H1 (cell line): ENCODE measurements around the gene NACAD. TPM values are rescaled to one million over a fixed set of nuclear protein-coding genes. Genes with fewer than 3 reads are reported as not detected.

Experiments used
- CTCF ChIA-PET: fragments of 300-600 bp; sonication (Branson Sonifier 250); formaldehyde crosslinking; loops from one replicate; lab custom pipeline; 2021; ENCODE audit not compliant: partially characterized antibody; lab: Charles Lee
- POLR2A ChIA-PET: fragments of 300-600 bp; sonication (Branson Sonifier 250); formaldehyde crosslinking; loops from one replicate; lab custom pipeline; 2021; ENCODE audit warnings: inconsistent platforms; ENCODE audit not compliant: partially characterized antibody; lab: Charles Lee
- DNase-seq, 2 experiments: peaks; one replicate each; pipeline versions ENCODE4 v3.0.0 to v3.0.0-alpha.2; 2010 to 2022; ENCODE audit warnings: low spot score in 2 of 2, low read depth in 1 of 2, mixed read lengths in 1 of 2
- FAIRE-seq: peaks from 2 replicates; lab custom pipeline; 2011; peaks lifted over from hg19 to GRCh38; lab: Jason Lieb, UNC
- H2AFZ ChIP-seq: 2 replicates; pipeline ENCODE4 v1.8.1; 2012; ENCODE audit warnings: low read length, inconsistent platforms
- H2AK5ac ChIP-seq: 2 replicates; pipeline ENCODE4 v1.6.1; 2013; ENCODE audit warnings: low read depth, low read length
- H2BK120ac ChIP-seq: replicated peaks from 2 replicates; pipeline ENCODE3; 2013; ENCODE audit warnings: low read depth, low read length, inconsistent platforms
- H2BK12ac ChIP-seq: 2 replicates; pipeline ENCODE4 v1.6.1; 2013; ENCODE audit warnings: low read depth, low read length
- H2BK15ac ChIP-seq: 2 replicates; pipeline ENCODE4 v1.6.1; 2013; ENCODE audit warnings: low read length
- H2BK20ac ChIP-seq: 2 replicates; pipeline ENCODE4 v1.6.1; 2013; ENCODE audit warnings: low read length
- H2BK5ac ChIP-seq: 2 replicates; pipeline ENCODE4 v1.6.1; 2013; ENCODE audit warnings: low read depth, low read length
- H3K14ac ChIP-seq: 2 replicates; pipeline ENCODE4 v1.6.1; 2013; ENCODE audit warnings: inconsistent platforms; ENCODE audit not compliant: insufficient read length
- H3K18ac ChIP-seq: 2 replicates; pipeline ENCODE4 v1.6.1; 2013; ENCODE audit warnings: low read length; ENCODE audit errors: extremely low read depth
- H3K23ac ChIP-seq: 2 replicates; pipeline ENCODE4 v1.6.1; 2013; ENCODE audit warnings: inconsistent platforms; ENCODE audit not compliant: insufficient read length
- H3K23me2 ChIP-seq: 2 replicates; pipeline ENCODE4 v1.6.1; 2013; ENCODE audit warnings: low read depth, low read length
- H3K27ac ChIP-seq: 2 replicates; pipeline ENCODE4 v1.6.1; 2011; ENCODE audit warnings: low read depth, low read length, inconsistent platforms
- H3K27me3 ChIP-seq, 4 experiments: replicated peaks in 1 of 4; 1 replicate in 1 of 4; 2 replicates in 3 of 4; pipeline versions ENCODE4 v1.6.1 to v1.8.1; 2011 to 2013; ENCODE audit warnings: low read length in 3 of 4, mild to moderate bottlenecking in 3 of 4, inconsistent platforms in 2 of 4, mixed read lengths in 2 of 4, moderate library complexity in 1 of 4; ENCODE audit not compliant: control insufficient read depth in 3 of 4, insufficient read depth in 3 of 4; ENCODE audit errors: extremely low read depth in 1 of 4
- H3K36me3 ChIP-seq, 4 experiments: 2 replicates each; pipeline versions ENCODE4 v1.6.1 to v1.8.1; 2011 to 2013; ENCODE audit warnings: mild to moderate bottlenecking in 4 of 4, low read length in 3 of 4, moderate library complexity in 2 of 4, control low read depth in 1 of 4, inconsistent platforms in 1 of 4; ENCODE audit not compliant: insufficient read depth in 4 of 4, control insufficient read depth in 2 of 4
- H3K4ac ChIP-seq: replicated peaks from 2 replicates; pipeline ENCODE3; 2013; ENCODE audit warnings: low read length, low read depth, mixed read lengths, inconsistent platforms; ENCODE audit not compliant: insufficient read length
- H3K4me1 ChIP-seq, 4 experiments: replicated peaks in 1 of 4; 1 replicate in 1 of 4; 2 replicates in 3 of 4; pipeline versions ENCODE4 v1.6.1 to v1.8.1; 2011 to 2013; ENCODE audit warnings: low read length in 3 of 4, inconsistent platforms in 2 of 4, mixed read lengths in 1 of 4; ENCODE audit not compliant: insufficient read depth in 4 of 4, control insufficient read depth in 3 of 4
- H3K4me2 ChIP-seq, 2 experiments: 2 replicates each; pipeline versions ENCODE4 v1.6.1 to v1.8.1; 2011 to 2013; ENCODE audit warnings: low read depth in 2 of 2, low read length in 2 of 2, control low read depth in 1 of 2, inconsistent platforms in 1 of 2, mild to moderate bottlenecking in 1 of 2; ENCODE audit not compliant: insufficient read depth in 1 of 2
- H3K4me3 ChIP-seq, 4 experiments: fragments of 200-600, 300-600 bp in 1 of 4; sonication (generic), shearing (Covaris generic), sonication (Bioruptor Twin) in 1 of 4; 2 replicates each; pipeline versions ENCODE4 v1.5.1 to v1.8.1; 2011 to 2016; ENCODE audit warnings: low read length in 4 of 4, low read depth in 3 of 4, control low read depth in 2 of 4, inconsistent platforms in 2 of 4, mild to moderate bottlenecking in 2 of 4, mixed read lengths in 1 of 4, moderate library complexity in 1 of 4; ENCODE audit not compliant: insufficient read depth in 2 of 4; ENCODE audit errors: extremely low read depth in 1 of 4
- H3K56ac ChIP-seq: replicated peaks from 2 replicates; pipeline ENCODE3; 2013; ENCODE audit warnings: low read depth, mild to moderate bottlenecking, mixed read lengths, low read length, inconsistent platforms; ENCODE audit not compliant: insufficient read length
- H3K79me1 ChIP-seq: 2 replicates; pipeline ENCODE4 v1.6.1; 2013; ENCODE audit warnings: low read depth, low read length, control low read depth
- H3K79me2 ChIP-seq, 2 experiments: 2 replicates each; pipeline versions ENCODE4 v1.6.1 to v1.8.1; 2012 to 2013; ENCODE audit warnings: low read length in 2 of 2, mild to moderate bottlenecking in 2 of 2, inconsistent platforms in 1 of 2; ENCODE audit not compliant: insufficient read depth in 2 of 2, control insufficient read depth in 1 of 2
- H3K9ac ChIP-seq, 4 experiments: replicated peaks in 1 of 4; 1 replicate in 1 of 4; 2 replicates in 3 of 4; pipeline versions ENCODE4 v1.6.1 to v1.8.1; 2011 to 2013; ENCODE audit warnings: low read depth in 3 of 4, low read length in 3 of 4, control low read depth in 2 of 4, mild to moderate bottlenecking in 2 of 4, moderate library complexity in 2 of 4, inconsistent platforms in 1 of 4; ENCODE audit errors: extremely low read depth in 1 of 4
- H3K9me3 ChIP-seq, 2 experiments: 2 replicates each; pipeline versions ENCODE4 v1.6.1 to v1.8.1; 2012 to 2013; ENCODE audit warnings: mild to moderate bottlenecking in 2 of 2, moderate library complexity in 2 of 2, control low read depth in 1 of 2, inconsistent platforms in 1 of 2, low read depth in 1 of 2, low read length in 1 of 2, mixed read lengths in 1 of 2; ENCODE audit not compliant: insufficient read depth in 2 of 2
- H4K20me1 ChIP-seq, 2 experiments: replicated peaks in 1 of 2; 2 replicates each; pipeline versions ENCODE3 to v1.8.1; 2011 to 2013; ENCODE audit warnings: inconsistent platforms in 2 of 2, low read length in 2 of 2, mild to moderate bottlenecking in 1 of 2; ENCODE audit not compliant: insufficient read depth in 2 of 2, control insufficient read depth in 1 of 2
- H4K5ac ChIP-seq: 2 replicates; pipeline ENCODE4 v1.6.1; 2013; ENCODE audit warnings: low read length, low read depth, mixed read lengths, inconsistent platforms; ENCODE audit not compliant: insufficient read length
- H4K8ac ChIP-seq: 2 replicates; pipeline ENCODE4 v1.8.0; 2013; ENCODE audit warnings: mild to moderate bottlenecking, moderate library complexity, low read length, inconsistent platforms; ENCODE audit not compliant: insufficient read depth; ENCODE audit errors: extremely low read depth
- H4K91ac ChIP-seq: replicated peaks from 2 replicates; pipeline ENCODE3; 2013; ENCODE audit warnings: low read length, mixed read lengths, inconsistent platforms; ENCODE audit not compliant: insufficient read length
- ATF3 ChIP-seq: IDR thresholded peaks from 2 replicates; pipeline ENCODE4 v1.6.1; 2011; ENCODE audit warnings: low read depth, mild to moderate bottlenecking, low read length; ENCODE audit not compliant: insufficient read depth
- BACH1 ChIP-seq: IDR thresholded peaks from 2 replicates; pipeline ENCODE4 v1.6.1; 2012; ENCODE audit warnings: low read length, improper control_type of control experiment
- CREB1 ChIP-seq: IDR thresholded peaks from 2 replicates; pipeline ENCODE4 v1.6.1; 2012; ENCODE audit warnings: inconsistent platforms
- CTBP2 ChIP-seq: IDR thresholded peaks from 2 replicates; pipeline ENCODE4 v1.7.0; 2011; ENCODE audit warnings: borderline replicate concordance, mild to moderate bottlenecking, moderate library complexity, mixed read lengths, low read length; ENCODE audit not compliant: insufficient read depth, insufficient read length
- KDM4A ChIP-seq: IDR thresholded peaks from one replicate; pipeline ENCODE4 v1.7.1; 2012; ENCODE audit warnings: low read depth, mild to moderate bottlenecking, moderate library complexity, low read length, inconsistent platforms; ENCODE audit not compliant: severe bottlenecking
- NANOG ChIP-seq: IDR thresholded peaks from 2 replicates; pipeline ENCODE4 v1.6.1; 2011; ENCODE audit warnings: low read length, low read depth, mild to moderate bottlenecking, inconsistent platforms; ENCODE audit not compliant: insufficient read depth, poor library complexity, severe bottlenecking
- RBBP5 ChIP-seq: IDR thresholded peaks from 2 replicates; pipeline ENCODE4 v1.7.1; 2012; ENCODE audit warnings: low read depth, mild to moderate bottlenecking, inconsistent platforms, low read length, moderate library complexity, borderline replicate concordance
- RNF2 ChIP-seq: fragments of 200-900, 300-1000 bp; sonication (generic); IDR thresholded peaks from 2 replicates; pipeline ENCODE4 v1.7.1; 2016; ENCODE audit warnings: borderline replicate concordance, low read depth, mild to moderate bottlenecking, antibody characterized with exemption, low read length; ENCODE audit not compliant: poor library complexity, severe bottlenecking; ENCODE audit errors: missing control alignments
- SIN3A ChIP-seq, 2 experiments: IDR thresholded peaks in 1 of 2; conservative IDR thresholded peaks in 1 of 2; 2 replicates each; pipeline ENCODE4 v1.6.1; 2011 to 2012; ENCODE audit warnings: low read length in 2 of 2, improper control_type of control experiment in 1 of 2, low read depth in 1 of 2, mild to moderate bottlenecking in 1 of 2
- SIRT6 ChIP-seq: IDR thresholded peaks from one replicate; pipeline ENCODE4 v1.7.1; 2012; ENCODE audit warnings: low read length, inconsistent platforms
- SIX5 ChIP-seq: IDR thresholded peaks from 2 replicates; pipeline ENCODE4 v1.6.1; 2011; ENCODE audit warnings: mild to moderate bottlenecking, low read depth, low read length
- WGBS, 2 experiments: shearing (Covaris generic) in 1 of 2; methylation state at CpG; one replicate each; pipeline versions ENCODE4 v1.1.6 to v1.1.7; 2013 to 2015; ENCODE audit warnings: low lambda C conversion rate in 2 of 2, mixed read lengths in 2 of 2, inconsistent platforms in 1 of 2, low coverage in 1 of 2, missing lambda C conversion rate in 1 of 2; ENCODE audit not compliant: insufficient replicate concordance in 2 of 2, insufficient coverage in 1 of 2, insufficient read length in 1 of 2; ENCODE audit errors: extremely low coverage in 1 of 2, missing lambda C conversion rate in 1 of 2; 5-methylcytosine and 5-hydroxymethylcytosine counted together
- polyA plus RNA-seq, 7 experiments: library from polyadenylated mRNA; depleted of rRNA in 3 of 7; stranded (reverse) in 5 of 7; unstranded in 2 of 7; fragments of >200 nt in 5 of 7; fragments of 200-250 nt in 2 of 7; gene quantifications; 1 replicate in 5 of 7; 2 replicates in 1 of 7; 4 replicates in 1 of 7; pipeline versions ENCODE4 v1.2.1 to v1.2.3, GENCODE V29; 2011 to 2013; ENCODE audit warnings: missing spikeins in 2 of 7, mixed read lengths in 2 of 7
- total RNA-seq: library from RNA; stranded (reverse); fragmentation: NEBNext Ultra II Directional; extraction: Animal tissue kit (Norgen Biotek cat#: 25700); gene quantifications from 2 replicates; pipeline ENCODE4 v1.2.1, GENCODE V29; 2021

Gene NACAD
- total and polyA plus RNA-seq, 2 of the 8 experiments (the other 6 are each of a cell fraction or from before 2014, with no cell fraction given), result 1.3 to 6.0 TPM

- Histone ChIP-seq H3K4me1 (peaks cover 2 to 10% (median 6%) of the 10 kb centered on the region in 4 experiments; a peak in 5 of 7 replicates), H3K4ac (no peak overlapping the region), H3K18ac (no peak overlapping the region), H2BK15ac (no peak overlapping the region), H4K91ac (peak overlapping the region; percentile 51), H3K27me3 (peaks cover 0 to 6% (median 6%) of the 10 kb centered on the region in 4 experiments; a peak in 5 of 7 replicates), H3K36me3 (no peaks in the 10 kb centered on the region), H3K27ac (no peak overlapping the region), H3K4me2 (peak overlapping the region; percentile 34 to 35; a peak in 2 of 4 replicates), H4K5ac (no peak overlapping the region)
- CTCF ChIA-PET, result interaction anchor here (0.8 to 1.7 kb wide), 3 partner anchors 12 to 43 kb away, joined by 3 to 5 read pairs (median 3); no protein-coding TSS in a partner anchor
- POLR2A ChIA-PET, result interaction anchor here (1.0 to 2.0 kb wide), 9 partner anchors 10 to 208 kb away, joined by 3 to 8 read pairs (median 3); no protein-coding TSS in a partner anchor
- FAIRE-seq (no peak), DNase-seq (no peak)
- 80% methylated on average over 3 of the region's 3 CpGs; no CpG with 5 or more reads in 1 of the 2 experiments for WGBS, 2 experiments
- TF ChIP-seq SIRT6, result no peak
- no peak for TF ChIP-seq CTBP2
- TF ChIP-seq CREB1, result no peak
- no peak for TF ChIP-seq BACH1
- no peak for TF ChIP-seq ATF3
- TF ChIP-seq SIN3A (conservative IDR thresholded peaks at IDR 0.05 in 1 of 2, IDR thresholded peaks at IDR 0.05 in 1 of 2; ENCODE audit: low read depth in 1 of 2, low read length in 2 of 2), result no peak
- no peak for TF ChIP-seq SIX5
- TF ChIP-seq KDM4A, result no peak
- TF ChIP-seq NANOG, result no peak
- TF ChIP-seq RNF2, result no peak
- TF ChIP-seq RBBP5, result no peak
- TF ChIP-seq, all 59 proteins: peak for 0
- H3K9ac ChIP-seq, result 0 out of 7 replicates have a peak overlapping the region, but pooled peaks of 1 of the 4 experiments have one; percentile 18
- no peak overlapping the region for H2AK5ac ChIP-seq
- H3K79me2 ChIP-seq, result no peaks in the 10 kb centered on the region
- H3K4me3 ChIP-seq, result no peak overlapping the region
- H4K8ac ChIP-seq, result no peak overlapping the region
- H3K9me3 ChIP-seq, result no peaks in the 10 kb centered on the region
- peaks cover 0 to 3% of the 10 kb centered on the region in 2 experiments for H4K20me1 ChIP-seq
- H2BK20ac ChIP-seq, result no peak overlapping the region
- no peak overlapping the region for H2BK12ac ChIP-seq
- H3K79me1 ChIP-seq, result no peaks in the 10 kb centered on the region
- H3K56ac ChIP-seq, result no peak overlapping the region
- H2BK5ac ChIP-seq, result no peak overlapping the region
- no peak overlapping the region for H3K14ac ChIP-seq
- no peak overlapping the region for H2BK120ac ChIP-seq
- peaks cover 2% of the 10 kb centered on the region; the same call in 1 of the 2 replicates for H3K23me2 ChIP-seq
- H2AFZ ChIP-seq, result peak overlapping the region; percentile 1; the same call in 1 of the 2 replicates
- no peak overlapping the region for H3K23ac ChIP-seq
Measured at GRCh38 chr7:45092931-45093235, 4.1 kb upstream of the NACAD start.
